ENCODE data around the gene ABHD14A.

DNA sequence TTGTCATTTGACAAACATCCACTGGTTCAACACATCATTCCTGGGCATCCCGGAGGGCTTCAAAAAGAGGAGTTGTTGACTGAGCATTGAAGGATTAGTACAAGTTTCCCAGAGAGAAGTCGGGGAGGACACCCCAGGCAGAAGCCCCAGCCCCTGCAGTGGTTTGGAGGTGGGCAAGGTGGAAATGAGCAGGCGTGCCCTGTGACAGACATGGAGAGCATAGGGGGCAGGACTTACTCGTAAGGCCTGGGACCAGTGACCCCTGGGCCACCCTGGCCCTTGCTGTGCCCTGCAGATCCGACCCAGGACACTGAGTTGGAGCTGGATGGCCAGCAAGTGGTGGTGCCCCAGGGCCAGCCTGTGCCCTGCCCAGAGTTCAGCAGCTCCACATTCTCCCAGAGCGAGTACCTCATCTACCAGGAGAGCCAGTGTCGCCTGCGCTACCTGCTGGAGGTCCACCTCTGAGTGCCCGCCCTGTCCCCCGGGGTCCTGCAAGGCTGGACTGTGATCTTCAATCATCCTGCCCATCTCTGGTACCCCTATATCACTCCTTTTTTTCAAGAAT is 26.8 kb upstream of the ABHD14A start:
- TF ChIP-seq, protein P1, sequence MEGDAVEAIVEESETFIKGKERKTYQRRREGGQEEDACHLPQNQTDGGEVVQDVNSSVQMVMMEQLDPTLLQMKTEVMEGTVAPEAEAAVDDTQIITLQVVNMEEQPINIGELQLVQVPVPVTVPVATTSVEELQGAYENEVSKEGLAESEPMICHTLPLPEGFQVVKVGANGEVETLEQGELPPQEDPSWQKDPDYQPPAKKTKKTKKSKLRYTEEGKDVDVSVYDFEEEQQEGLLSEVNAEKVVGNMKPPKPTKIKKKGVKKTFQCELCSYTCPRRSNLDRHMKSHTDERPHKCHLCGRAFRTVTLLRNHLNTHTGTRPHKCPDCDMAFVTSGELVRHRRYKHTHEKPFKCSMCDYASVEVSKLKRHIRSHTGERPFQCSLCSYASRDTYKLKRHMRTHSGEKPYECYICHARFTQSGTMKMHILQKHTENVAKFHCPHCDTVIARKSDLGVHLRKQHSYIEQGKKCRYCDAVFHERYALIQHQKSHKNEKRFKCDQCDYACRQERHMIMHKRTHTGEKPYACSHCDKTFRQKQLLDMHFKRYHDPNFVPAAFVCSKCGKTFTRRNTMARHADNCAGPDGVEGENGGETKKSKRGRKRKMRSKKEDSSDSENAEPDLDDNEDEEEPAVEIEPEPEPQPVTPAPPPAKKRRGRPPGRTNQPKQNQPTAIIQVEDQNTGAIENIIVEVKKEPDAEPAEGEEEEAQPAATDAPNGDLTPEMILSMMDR (conservative IDR thresholded peaks at IDR 0.05 in 1 of 2, IDR thresholded peaks at IDR 0.05 in 1 of 2; ENCODE audit: extremely low read depth in 1 of 2, insufficient read depth in 1 of 2, low read depth in 1 of 2, low read length in 2 of 2) = no peak
- no peak for TF ChIP-seq EZH2 (IDR thresholded peaks at IDR 0.05; ENCODE audit: borderline replicate concordance, low read length)

Measured in mammary epithelial cell (primary cell).